Upper lobe of right lung (tissue), 1 donor: ENCODE data around the gene PPT1. TPM values are rescaled to one million over a fixed set of nuclear protein-coding genes. Genes with fewer than 3 reads are reported as not detected.

Experiments used
- ATAC-seq: fragments of 200-7000 bp; cut with Tn5 transposase; one replicate; pipeline ENCODE4 v1.9.1; 2020; ENCODE audit warnings: mild to moderate bottlenecking, moderate library complexity
- DNase-seq: peaks from one replicate; pipeline ENCODE4 v3.0.0-alpha.2; 2020
- H3K27ac ChIP-seq: fragments of 200-600 bp; one replicate; pipeline ENCODE4 v1.8.0; 2022
- H3K27me3 ChIP-seq: fragments of 200-600 bp; one replicate; pipeline ENCODE4 v1.8.0; 2022; ENCODE audit warnings: mild to moderate bottlenecking
- H3K36me3 ChIP-seq: fragments of 200-600 bp; one replicate; pipeline ENCODE4 v1.8.0; 2022
- H3K4me1 ChIP-seq: fragments of 200-600 bp; one replicate; pipeline ENCODE4 v1.8.0; 2022
- H3K4me3 ChIP-seq: fragments of 200-600 bp; one replicate; pipeline ENCODE4 v1.8.0; 2022; ENCODE audit warnings: mild to moderate bottlenecking
- H3K9me3 ChIP-seq: fragments of 200-600 bp; one replicate; pipeline ENCODE4 v1.8.0; 2022
- intact Hi-C: fragments of 100-400 bp; cut with DNase I; formaldehyde crosslinking; loops from one replicate; pipeline ENCODE4 v1.11.0; 2022
- total RNA-seq: library from RNA; stranded (reverse); fragmentation: NEBNext Ultra II Directional; extraction: Animal tissue kit (Norgen Biotek cat#: 25700); gene quantifications from one replicate; pipeline ENCODE4 v1.2.1, GENCODE V29; 2021
- TF ChIP-seq, protein P1 (sequence below): fragments of 200-600 bp; IDR thresholded peaks from one replicate; pipeline ENCODE4 v1.8.0; 2022; ENCODE audit warnings: antibody characterized with exemption
- donor health status: DM: no; HTN: yes; CAD: no; lungs with severe emphysema.

The PPT1 gene
- total RNA-seq, 1 donor from 2014 or later, result 166 TPM

- ATAC-seq (no peak), DNase-seq (no peak)
- no peaks in the 10 kb centered on the region for H3K9me3 ChIP-seq
- TF ChIP-seq, protein P1, sequence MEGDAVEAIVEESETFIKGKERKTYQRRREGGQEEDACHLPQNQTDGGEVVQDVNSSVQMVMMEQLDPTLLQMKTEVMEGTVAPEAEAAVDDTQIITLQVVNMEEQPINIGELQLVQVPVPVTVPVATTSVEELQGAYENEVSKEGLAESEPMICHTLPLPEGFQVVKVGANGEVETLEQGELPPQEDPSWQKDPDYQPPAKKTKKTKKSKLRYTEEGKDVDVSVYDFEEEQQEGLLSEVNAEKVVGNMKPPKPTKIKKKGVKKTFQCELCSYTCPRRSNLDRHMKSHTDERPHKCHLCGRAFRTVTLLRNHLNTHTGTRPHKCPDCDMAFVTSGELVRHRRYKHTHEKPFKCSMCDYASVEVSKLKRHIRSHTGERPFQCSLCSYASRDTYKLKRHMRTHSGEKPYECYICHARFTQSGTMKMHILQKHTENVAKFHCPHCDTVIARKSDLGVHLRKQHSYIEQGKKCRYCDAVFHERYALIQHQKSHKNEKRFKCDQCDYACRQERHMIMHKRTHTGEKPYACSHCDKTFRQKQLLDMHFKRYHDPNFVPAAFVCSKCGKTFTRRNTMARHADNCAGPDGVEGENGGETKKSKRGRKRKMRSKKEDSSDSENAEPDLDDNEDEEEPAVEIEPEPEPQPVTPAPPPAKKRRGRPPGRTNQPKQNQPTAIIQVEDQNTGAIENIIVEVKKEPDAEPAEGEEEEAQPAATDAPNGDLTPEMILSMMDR, result no peak
- no peak overlapping the region for H3K27ac ChIP-seq
- no peaks in the 10 kb centered on the region for H3K4me1 ChIP-seq
- intact Hi-C loops, result no loop called here
- H3K36me3 ChIP-seq, result no peaks in the 10 kb centered on the region
- H3K27me3 ChIP-seq, result no peaks in the 10 kb centered on the region
- H3K4me3 ChIP-seq, result no peak overlapping the region
Observed at GRCh38 chr1:40030528-40031135, 66.4 kb downstream of the PPT1 start.

GRCh38 chr1:40029608-40030007 is 67.4 kb downstream of the PPT1 start:
- no peaks in the 10 kb centered on the region for H3K36me3 ChIP-seq
- H3K9me3 ChIP-seq, result no peaks in the 10 kb centered on the region
- H3K27ac ChIP-seq, result no peak overlapping the region
- H3K4me3 ChIP-seq, result no peak overlapping the region
- ATAC-seq, result no peak
- TF ChIP-seq, protein P1, result no peak
- intact Hi-C loops, result no loop called here
- no peaks in the 10 kb centered on the region for H3K27me3 ChIP-seq
- no peak for DNase-seq
- no peaks in the 10 kb centered on the region for H3K4me1 ChIP-seq

DNA sequence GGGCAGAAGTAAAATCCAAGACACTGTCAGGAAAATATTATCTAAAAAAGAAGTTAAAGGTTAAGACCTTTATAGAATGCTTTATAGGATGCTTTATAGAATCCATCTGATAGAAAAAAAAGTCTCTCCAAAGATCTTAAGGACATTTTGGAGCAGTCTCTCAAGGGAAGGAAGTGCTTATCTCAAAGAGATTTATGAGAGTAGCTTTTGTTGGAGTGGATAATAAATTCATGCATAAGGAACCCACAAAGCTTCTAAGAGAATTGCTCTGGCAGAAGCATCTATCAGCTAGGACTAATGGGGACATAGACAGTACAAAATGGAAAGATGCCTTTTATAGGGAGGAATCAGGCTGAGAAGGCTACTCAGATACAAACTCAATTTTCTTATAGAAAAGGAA is 69.4 kb downstream of the PPT1 start:
- Histone ChIP-seq H3K27me3 (no peaks in the 10 kb centered on the region), H3K9me3 (no peaks in the 10 kb centered on the region), H3K36me3 (no peaks in the 10 kb centered on the region), H3K4me1 (no peaks in the 10 kb centered on the region), H3K27ac (no peak overlapping the region), H3K4me3 (no peak overlapping the region)
- no peak for DNase-seq
- no peak for ATAC-seq
- TF ChIP-seq, protein P1, result no peak
- intact Hi-C loops, result no loop called here

GRCh38 chr1:40024671-40025070 is 72.4 kb downstream of the PPT1 start:
- no peak for DNase-seq
- no peak overlapping the region for H3K27ac ChIP-seq

DNA sequence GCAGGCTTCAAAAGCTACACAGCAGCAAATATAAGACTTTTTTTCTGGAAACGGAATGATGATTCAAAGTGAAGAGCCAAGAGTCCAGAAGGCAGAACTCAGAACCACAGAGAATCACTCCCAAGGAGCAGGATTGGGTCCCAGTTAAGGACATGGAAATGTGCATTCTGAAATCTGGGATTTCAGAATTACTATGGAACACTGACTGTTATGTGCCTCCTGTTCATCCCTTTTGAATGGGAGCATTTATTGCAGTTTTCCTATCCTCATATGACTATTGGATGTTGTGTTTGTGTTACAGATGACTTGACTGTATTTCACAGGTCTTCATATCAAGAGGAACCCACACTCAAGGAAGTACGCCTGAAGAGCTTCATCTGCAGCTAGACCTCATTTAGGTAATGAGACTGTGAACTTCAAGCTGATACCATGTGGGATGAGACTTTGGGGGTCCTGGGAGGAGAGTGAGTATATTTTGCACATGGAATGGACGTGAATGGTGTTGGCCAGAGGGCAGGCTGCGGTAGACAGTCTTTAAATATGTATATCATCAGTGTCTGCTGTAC is 73.6 kb downstream of the PPT1 start:
- no peak for ATAC-seq
- intact Hi-C loops, result no loop called here
- TF ChIP-seq, protein P1, result no peak

More at GRCh38 chr1:40024671-40025070, 72.4 kb downstream of the PPT1 start:
- Histone ChIP-seq H3K9me3 (no peaks in the 10 kb centered on the region), H3K27me3 (no peaks in the 10 kb centered on the region), H3K4me1 (no peaks in the 10 kb centered on the region), H3K36me3 (no peaks in the 10 kb centered on the region), H3K4me3 (no peak overlapping the region)
- TF ChIP-seq, protein P1, result no peak
- intact Hi-C loops, result no loop called here
- no peak for ATAC-seq

More for the DNA sequence above, 73.6 kb downstream of the PPT1 start:
- Histone ChIP-seq H3K4me3 (no peak overlapping the region), H3K27me3 (no peaks in the 10 kb centered on the region), H3K36me3 (no peaks in the 10 kb centered on the region), H3K4me1 (no peaks in the 10 kb centered on the region), H3K27ac (no peak overlapping the region), H3K9me3 (no peaks in the 10 kb centered on the region)
- DNase-seq, result no peak

Other genes starting within 250 kb of the PPT1 start
- 13.1 TPM for gene TRIT1, start 213.7 kb downstream of the PPT1 start, total RNA-seq
- 3.6 TPM for gene MYCL, start 195.3 kb downstream of the PPT1 start, total RNA-seq
- 225 TPM for gene MFSD2A, start 142.1 kb downstream of the PPT1 start, total RNA-seq
- 373 TPM for gene CAP1, start 56.5 kb downstream of the PPT1 start, total RNA-seq
- gene RLF, start 64.1 kb upstream of the PPT1 start, total RNA-seq, result 13.4 TPM
- not detected for gene TMCO2, start 150.7 kb upstream of the PPT1 start, total RNA-seq
- 39.9 TPM for gene ZMPSTE24, start 161.0 kb upstream of the PPT1 start, total RNA-seq
- gene COL9A2, start 220.0 kb upstream of the PPT1 start, total RNA-seq, result 3.8 TPM